ENCODE results near the gene RNF103.
"Not testable (repeated sequence)": the region's sequence is repeated elsewhere in the genome, so short reads cannot be mapped to it uniquely, and the experiment has no call there.

RNF103 gene

DNA sequence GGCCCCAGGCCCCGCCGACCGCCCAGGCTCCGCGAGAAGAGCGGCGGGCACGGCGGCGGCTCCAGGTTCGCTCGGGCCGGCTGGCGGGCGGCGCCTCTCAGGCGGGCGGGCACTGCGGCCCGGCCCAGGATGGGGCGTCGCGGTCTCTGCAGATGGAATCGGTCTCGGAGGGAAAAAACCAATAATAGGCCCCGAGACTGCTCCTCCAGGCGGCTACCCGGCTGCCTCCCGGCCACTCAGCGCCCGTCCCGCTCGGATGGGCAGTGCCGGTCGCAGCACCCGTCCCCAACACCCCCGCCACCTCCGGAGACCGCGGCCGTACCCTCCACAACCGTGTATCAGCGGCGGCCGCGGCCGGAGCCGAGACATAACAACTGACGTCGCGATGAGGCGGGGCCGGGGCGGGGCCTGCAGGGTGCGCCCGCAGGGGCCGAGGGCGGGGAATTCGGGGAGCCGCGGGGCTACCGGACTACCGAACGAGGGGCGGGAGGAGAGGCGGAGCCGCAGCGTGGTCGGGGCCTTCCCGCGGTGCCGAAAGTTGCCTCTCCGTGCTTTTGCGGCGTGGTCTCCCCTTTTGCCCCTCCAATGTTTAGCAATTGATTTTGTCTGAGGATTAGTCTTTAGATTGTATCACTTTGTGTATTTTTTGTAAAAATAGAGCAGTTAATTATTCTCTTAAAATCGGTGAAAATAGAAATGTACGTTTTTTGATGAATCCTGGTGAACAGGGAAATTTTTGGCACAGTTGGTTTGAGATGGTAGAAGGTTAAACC, at the start of gene RNF103:
Gene RNF103 (minus strand): TSS at position 372 of the 773 bp plus-strand sequence. CDS start 979 bp downstream, outside the sequence.
- DNase-seq, result peak; percentile 40

DNA sequence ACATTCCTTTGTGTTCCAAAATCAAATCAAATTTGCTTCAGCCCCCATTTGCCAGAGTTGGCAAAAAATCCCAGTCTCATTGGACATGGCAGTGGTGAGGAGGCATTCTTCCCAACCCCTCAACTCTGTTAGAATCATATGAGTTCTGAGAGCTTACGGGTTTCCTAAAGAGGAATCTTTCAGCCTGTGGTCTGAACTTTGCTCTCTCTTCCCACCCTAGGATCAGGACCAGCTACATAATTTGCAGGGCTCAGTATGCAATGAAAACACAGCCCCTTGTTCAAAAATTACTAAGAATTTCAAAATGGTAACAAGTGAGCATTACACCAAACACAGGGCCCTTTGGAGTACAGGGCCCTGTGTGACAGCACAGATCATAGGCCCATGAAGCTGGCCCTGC, 49.3 kb upstream of the RNF103 start:
- no peak for DNase-seq

DNA sequence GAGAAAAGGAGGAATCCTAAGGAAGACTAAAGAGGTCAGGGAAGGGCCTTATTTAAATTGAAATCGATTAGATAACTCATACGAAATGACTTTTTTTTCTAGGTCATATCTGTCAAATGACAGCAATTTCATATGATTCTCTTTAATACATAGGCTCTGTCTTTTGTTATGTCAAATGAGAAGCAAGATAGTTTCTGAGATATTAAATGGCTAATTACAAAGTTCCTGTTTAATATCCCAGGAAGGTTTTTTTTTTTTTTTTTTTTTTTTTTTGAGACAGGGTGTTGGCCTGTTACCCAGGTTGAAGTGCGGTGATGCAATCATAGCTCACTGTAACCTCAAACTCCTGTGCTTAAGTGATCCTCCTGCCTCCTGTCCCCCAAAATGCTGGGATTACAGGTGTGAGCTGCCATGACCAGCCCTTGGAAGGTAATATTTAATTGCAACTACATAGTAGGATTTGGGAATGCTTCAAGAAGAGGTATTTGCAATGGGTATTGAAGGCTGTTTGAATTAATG, 48.4 kb upstream of the RNF103 start:
- no peak for DNase-seq

GRCh38 chr2:86671337-86671981, 47.8 kb upstream of the RNF103 start:
- no peak for DNase-seq

GRCh38 chr2:86669323-86669722, 45.7 kb upstream of the RNF103 start:
- DNase-seq, result not testable (repeated sequence)

GRCh38 chr2:86661333-86661732, 37.7 kb upstream of the RNF103 start:
- DNase-seq, result no peak

GRCh38 chr2:86650188-86650587, 26.5 kb upstream of the RNF103 start:
- DNase-seq, result no peak

DNA sequence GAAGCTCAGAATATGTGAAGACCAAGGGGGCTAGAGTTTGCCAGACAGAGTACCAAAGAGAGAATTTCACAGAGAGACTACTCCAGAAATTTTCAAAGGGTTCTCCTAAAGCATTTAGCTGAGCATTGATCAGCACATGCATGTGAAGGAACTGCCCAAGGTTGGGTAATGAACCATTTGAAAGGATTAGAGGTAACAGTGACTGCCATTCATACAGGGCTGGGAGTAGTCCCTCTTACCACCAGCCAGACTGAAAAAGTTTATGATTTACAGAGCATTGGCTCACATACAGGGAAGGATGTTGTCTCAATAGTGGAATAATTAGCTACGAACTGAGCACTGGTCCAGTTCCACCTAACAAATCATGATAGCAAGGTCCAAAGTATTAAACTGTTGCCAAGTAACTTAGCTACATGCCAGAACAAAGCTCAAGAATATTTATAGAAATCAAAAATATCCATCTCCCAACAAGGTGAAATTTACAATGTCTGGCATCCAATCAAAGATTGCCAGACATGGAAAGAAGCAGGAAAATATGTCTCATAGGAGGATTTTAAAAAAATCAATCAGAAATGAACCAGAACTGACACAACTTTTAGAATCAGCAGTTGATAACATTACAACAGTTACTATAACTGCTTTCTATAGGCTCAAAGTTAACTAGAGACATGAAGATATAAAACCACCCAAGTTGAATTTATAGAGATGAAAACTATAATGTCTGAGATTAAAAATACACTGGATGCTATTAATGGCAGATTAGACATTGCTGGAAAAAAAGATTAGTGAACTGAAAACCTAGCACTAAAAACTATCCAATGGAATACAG, 25.7 kb upstream of the RNF103 start:
- no peak for DNase-seq

- DNase-seq, result no peak
Observed at GRCh38 chr2:86648681-86649080, 25.0 kb upstream of the RNF103 start.

- DNase-seq, result no peak
Observed at GRCh38 chr2:86646865-86647264, 23.2 kb upstream of the RNF103 start.

DNA sequence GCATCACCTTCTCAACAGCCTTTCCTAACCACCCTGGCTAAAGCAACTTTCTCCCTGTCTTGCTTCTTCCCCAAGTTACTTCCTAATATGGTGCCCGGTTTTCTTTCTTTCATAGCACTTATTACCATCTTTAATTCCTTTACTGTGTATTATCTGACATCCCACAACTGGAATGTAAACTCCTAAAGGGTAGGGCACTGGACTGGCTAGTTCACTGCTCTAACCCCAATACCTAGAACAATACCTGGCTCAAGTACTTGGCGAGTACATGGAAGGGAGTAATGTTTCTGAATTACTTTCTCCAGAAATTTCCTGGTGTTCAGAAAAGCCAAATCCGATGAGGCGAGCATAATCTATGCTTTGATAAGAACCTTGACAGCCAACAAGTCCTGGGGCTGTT, 22.7 kb upstream of the RNF103 start:
- no peak for DNase-seq

DNA sequence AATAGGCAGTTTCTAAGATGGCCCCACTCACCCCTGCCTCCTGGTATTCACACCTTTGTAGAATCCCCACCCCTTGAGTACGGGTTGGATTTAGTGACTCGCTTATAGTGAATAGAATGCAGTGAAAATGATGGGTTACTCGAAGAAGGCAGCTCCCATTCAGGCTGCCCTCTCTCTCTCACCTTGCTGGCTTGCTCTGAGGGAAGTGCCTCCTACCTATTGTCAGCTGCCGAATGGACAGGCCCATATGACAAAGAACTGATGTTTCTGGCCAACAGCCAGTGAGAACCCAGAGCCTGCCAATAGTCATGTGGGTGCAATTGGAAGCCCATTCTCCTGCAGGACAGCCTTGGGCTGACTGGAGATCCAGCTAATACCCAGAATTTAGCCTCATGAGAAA, 22.1 kb upstream of the RNF103 start:
- no peak for DNase-seq

GRCh38 chr2:86638712-86639111, 15.0 kb upstream of the RNF103 start:
- DNase-seq, result no peak

GRCh38 chr2:86636842-86637241, 13.2 kb upstream of the RNF103 start:
- DNase-seq, result no peak

DNA sequence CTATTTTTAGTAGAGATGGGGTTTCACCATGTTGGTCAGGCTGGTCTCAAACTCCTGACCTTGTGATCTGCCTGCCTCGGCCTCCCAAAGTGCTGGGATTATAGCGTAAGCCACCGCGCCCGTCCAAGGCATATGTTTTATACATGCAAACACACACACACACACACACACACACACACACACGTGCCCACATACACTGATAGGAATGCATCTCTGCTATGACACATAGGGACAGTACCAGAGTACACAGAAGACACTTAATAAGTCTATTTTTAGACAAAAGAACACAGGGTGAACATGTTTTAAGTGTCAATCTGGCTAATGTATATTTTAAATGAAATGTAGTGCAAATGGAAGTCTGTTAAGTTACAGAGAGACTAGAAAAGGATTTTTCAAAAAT, 10.7 kb upstream of the RNF103 start:
- no peak for DNase-seq

DNA sequence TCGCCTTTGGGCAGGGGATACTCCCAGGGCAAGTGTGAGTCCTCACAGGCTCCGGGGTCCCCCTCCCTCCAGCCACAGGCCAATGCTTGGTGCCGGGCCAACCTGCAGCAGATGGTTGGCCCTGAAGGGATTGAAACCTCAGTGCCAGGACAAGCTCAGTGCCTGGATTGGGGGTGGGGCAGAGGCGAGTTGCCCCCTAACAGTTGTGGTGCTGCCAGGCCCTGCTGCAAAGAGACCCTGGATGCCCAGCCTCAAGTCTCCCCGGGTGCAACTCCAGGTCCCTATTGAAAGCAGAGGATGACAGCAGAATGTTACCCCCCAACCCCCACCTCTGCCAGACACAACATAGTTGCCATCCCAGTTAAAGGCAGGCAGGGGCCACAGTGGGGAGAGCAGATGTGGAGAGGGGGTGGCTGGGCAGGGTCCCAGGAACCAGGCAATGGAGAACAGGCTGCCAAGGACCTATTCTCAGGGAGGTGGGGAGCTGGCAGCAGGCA, 9.5 kb upstream of the RNF103 start:
- no peak for DNase-seq

DNA sequence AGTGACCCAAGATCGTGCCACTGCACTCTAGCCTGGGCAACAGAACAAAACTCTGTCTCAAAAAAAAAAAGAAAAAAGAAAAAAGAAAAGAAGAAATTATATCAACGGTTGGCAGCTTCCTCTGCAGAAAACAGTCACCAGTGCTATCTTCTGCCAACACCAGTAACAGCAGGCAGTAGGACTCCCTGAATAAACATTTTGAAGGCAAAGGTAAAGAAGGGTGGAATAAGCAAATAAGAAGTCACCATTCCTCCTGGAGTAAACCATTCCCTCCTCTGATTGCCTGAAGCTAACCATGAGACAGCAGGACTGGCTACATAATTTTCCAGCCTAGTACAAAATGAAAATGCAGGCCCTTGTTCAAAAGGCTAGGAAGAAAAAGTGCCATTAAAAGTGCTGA, 9.0 kb upstream of the RNF103 start:
- no peak for DNase-seq

DNA sequence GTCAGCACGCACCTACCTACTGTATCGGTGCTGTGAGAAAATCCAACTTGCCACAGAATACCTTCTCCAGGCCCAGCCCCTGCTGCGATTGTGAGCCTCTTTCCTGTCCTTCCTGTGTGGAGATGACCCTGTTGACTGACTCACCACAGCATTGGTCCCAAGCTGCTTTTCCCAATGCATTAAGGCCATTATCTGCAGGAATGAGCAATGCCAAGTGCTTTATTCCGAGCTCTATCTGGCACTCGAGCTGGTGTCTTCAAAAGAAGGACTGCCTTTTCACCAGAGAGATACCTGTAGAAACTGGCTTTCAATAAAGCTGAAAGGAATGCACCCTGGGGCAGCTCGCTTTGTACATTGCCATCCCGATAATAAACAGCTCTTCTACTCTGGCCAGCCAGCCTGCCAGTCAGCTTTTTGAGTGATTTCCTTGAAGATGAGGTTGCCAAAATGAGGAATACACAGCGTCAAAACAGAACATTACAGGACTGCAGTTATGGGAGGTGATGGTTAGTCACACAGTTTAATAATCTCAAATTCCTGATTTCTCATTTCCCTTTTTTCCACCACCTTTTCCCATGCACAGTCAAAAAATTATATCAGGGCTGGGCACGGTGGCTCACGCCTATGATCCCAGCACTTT, 8.3 kb upstream of the RNF103 start:
- no peak for DNase-seq

DNA sequence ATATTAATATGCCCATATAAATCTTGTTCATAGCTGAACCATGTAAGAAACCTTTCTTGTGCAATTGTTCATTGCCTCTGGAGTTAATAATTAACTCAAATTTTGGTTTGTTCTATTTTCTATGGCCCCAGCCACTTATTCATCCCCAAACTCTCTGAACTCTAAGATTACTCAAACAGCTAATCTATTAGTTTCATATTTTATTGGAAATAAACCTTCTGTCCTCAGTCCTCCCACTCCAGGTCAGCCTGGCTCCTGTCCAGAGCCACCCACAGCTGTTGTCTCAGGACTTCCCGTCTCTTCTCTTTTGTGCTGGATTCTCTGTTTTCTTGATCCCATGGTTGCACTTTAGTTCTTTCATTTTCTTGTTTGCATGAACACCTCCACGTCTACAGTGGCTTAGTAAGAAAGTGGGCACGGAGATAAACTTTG, 4.4 kb upstream of the RNF103 start:
- no peak for DNase-seq

GRCh38 chr2:86627550-86627949, 3.9 kb upstream of the RNF103 start:
- no peak for DNase-seq

DNA sequence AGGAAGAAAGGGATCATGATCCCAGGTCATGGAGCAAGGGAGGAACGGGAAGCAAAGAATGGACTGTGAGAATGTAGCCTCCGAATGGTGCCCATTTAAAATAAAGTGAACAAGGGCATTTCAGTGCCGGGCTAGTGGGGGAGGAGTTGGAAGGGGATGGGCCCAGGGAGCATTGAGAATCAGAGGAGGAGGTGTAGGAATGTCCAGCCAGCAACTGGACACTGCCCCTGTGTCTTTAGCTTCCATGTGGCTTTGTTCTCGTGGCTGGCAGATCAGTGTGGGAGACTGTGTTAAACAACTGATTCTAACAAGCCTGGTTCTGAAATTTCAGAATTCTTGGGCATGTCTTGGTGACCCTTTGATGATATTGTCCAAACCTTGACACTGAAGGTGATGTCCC, 1.4 kb upstream of the RNF103 start:
- DNase-seq, result no peak

DNA sequence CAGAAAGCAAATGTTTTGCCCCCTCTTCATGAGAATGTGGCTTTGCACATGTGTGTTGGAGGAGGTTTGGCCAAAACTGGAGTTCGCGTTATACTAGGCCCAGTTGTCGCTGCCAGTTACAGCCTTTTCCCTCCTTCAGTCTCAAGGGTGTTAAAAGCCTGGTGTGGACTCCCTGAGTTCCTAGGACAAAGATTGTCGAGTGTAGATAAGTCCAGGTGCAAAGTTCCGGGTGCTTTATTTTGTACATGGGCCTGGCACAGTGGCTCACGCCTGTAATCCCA, 542 bp upstream of the RNF103 start:
- DNase-seq, result no peak

DNA sequence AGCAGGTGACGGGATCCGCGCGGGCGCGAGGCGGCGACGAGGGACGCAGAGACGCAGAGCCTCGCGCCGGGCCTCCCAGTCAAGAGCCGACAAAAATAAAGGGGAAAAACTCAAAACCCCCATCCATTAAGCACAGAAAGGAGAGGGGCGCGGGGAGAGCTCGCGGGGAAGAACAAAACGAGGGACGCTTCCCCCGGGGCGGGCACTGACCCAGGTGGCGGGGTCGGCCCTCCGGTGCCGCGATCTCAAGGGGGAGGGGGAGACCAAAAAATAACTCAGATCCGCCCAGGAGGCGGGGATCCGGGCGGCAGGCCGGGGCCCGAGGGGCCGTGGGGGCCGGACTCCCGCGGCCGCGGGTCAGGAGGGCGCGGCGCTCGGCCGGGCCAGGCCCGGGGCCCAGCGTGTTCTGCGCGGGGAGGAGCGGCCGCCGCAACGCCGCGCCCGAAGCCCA, 597 bp downstream of the RNF103 start:
- no peak for DNase-seq
